ENCODE results near the gene KRT73. TPM values are rescaled to one million over a fixed set of nuclear protein-coding genes. Genes with fewer than 3 reads are reported as not detected.

The KRT73 gene
- total RNA-seq, 4 donors from 2014 or later = 3.0 to 15.3 (median 6.0) TPM

GRCh38 chr12:52591521-52591920 lies 26.8 kb downstream of the KRT73 start:
- TF ChIP-seq, protein P1, sequence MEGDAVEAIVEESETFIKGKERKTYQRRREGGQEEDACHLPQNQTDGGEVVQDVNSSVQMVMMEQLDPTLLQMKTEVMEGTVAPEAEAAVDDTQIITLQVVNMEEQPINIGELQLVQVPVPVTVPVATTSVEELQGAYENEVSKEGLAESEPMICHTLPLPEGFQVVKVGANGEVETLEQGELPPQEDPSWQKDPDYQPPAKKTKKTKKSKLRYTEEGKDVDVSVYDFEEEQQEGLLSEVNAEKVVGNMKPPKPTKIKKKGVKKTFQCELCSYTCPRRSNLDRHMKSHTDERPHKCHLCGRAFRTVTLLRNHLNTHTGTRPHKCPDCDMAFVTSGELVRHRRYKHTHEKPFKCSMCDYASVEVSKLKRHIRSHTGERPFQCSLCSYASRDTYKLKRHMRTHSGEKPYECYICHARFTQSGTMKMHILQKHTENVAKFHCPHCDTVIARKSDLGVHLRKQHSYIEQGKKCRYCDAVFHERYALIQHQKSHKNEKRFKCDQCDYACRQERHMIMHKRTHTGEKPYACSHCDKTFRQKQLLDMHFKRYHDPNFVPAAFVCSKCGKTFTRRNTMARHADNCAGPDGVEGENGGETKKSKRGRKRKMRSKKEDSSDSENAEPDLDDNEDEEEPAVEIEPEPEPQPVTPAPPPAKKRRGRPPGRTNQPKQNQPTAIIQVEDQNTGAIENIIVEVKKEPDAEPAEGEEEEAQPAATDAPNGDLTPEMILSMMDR (IDR thresholded peaks at IDR 0.05) = no peak
- no peak for TF ChIP-seq POLR2A (IDR thresholded peaks at IDR 0.05)
- DNase-seq (ENCODE audit: low spot score in 2 of 2) = no peak
- H3K4me3 ChIP-seq (ENCODE audit: low read depth, poor library complexity, severe bottlenecking) = no peak overlapping the region
- 90 to 92% methylated on average over 11 of the region's 11 CpGs for WGBS, 2 donors
- intact Hi-C loops (cut with DNase I; ENCODE audit: low total_unique reads) = no loop called here

DNA sequence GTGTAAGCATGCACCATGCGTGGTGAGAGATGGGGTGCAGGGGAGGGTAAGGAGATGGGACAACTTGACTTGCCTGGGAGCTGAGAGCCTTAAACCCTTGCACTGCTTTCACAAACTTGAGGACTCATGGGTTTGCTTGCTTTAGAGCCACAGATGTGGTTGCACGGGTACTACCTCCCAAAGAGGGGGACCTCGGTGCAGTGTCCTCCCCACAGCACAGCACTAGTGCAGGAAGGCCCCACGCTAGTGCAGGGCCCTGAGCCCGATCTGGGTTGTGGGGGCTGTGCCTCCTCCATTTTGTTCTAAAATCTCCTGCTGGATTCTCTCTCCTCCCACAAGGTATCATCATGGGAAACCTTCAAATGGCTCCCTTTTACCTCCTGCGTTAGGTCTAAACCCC lies 28.3 kb downstream of the KRT73 start:
- no peak for DNase-seq (ENCODE audit: low spot score in 2 of 2)
- no peak overlapping the region for H3K4me3 ChIP-seq (ENCODE audit: low read depth, poor library complexity, severe bottlenecking)
- WGBS, 2 donors = 95 to 96% methylated on average over 6 of the region's 6 CpGs
- TF ChIP-seq, protein P1 (IDR thresholded peaks at IDR 0.05) = no peak
- TF ChIP-seq POLR2A (IDR thresholded peaks at IDR 0.05) = no peak
- intact Hi-C loops (cut with DNase I; ENCODE audit: low total_unique reads) = no loop called here

DNA sequence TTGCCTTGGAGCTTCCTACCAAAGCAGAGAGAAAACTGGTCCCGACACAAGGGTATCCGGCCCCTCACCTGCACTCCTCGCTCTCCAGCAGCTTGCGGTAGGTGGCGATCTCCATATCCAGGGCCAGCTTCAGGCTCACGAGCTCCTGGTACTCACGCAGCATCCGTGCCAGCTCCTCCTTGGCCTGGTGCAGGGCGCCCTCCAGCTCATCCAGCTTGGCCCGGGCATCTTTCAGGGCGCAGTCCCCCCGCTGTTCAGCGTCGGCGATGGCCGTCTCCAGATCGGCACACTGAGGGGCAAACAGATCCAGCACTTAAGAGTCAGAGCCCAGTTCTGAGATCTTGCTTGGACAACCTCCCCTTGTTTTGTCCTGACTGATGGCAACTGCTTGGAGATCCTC lies 30.8 kb downstream of the KRT73 start:
- TF ChIP-seq, protein P1 (IDR thresholded peaks at IDR 0.05) = no peak
- no peak for TF ChIP-seq POLR2A (IDR thresholded peaks at IDR 0.05)
- DNase-seq (ENCODE audit: low spot score in 2 of 2) = peak in 1 of 2 donors; percentile 70
- H3K4me3 ChIP-seq (ENCODE audit: low read depth, poor library complexity, severe bottlenecking) = no peak overlapping the region
- intact Hi-C loops (cut with DNase I; ENCODE audit: low total_unique reads) = no loop called here
- 88 to 91% methylated on average over 15 to 17 of the region's 17 CpGs for WGBS, 2 donors

DNA sequence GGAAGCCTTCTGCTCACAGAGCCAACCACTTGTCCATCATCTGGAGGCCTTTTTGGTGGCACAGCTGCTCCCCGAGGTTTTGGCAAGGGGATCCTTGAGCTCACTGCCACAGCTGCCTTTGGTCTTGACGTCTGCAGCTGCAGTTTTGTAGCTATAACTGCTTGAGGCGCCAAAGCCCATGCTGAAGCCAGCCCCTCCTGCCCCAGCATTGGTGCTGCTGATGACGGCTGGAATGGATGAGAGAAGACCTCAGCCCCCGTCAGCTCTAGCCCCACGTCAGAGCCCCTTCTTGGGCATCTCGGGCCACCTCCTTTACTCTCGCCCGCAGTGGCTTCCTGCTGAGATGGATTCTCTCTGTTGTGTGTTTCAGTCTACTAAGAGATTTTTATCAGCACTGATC lies 32.4 kb downstream of the KRT73 start:
- no peak overlapping the region for H3K4me3 ChIP-seq (ENCODE audit: low read depth, poor library complexity, severe bottlenecking)
- TF ChIP-seq POLR2A (IDR thresholded peaks at IDR 0.05) = no peak
- TF ChIP-seq, protein P1 (IDR thresholded peaks at IDR 0.05) = no peak
- WGBS, 2 donors = 71 to 83% methylated on average over 9 of the region's 9 CpGs
- DNase-seq (ENCODE audit: low spot score in 2 of 2) = peak in 1 of 2 donors; percentile 79
- intact Hi-C loops (cut with DNase I; ENCODE audit: low total_unique reads) = no loop called here

GRCh38 chr12:52585066-52585465 lies 33.3 kb downstream of the KRT73 start:
- intact Hi-C loops (cut with DNase I; ENCODE audit: low total_unique reads) = no loop called here
- peak in 1 of 2 donors; percentile 67 for DNase-seq (ENCODE audit: low spot score in 2 of 2)
- TF ChIP-seq, protein P1 (IDR thresholded peaks at IDR 0.05) = no peak
- TF ChIP-seq POLR2A (IDR thresholded peaks at IDR 0.05) = no peak
- 82 to 95% methylated on average over 3 of the region's 3 CpGs for WGBS, 2 donors
- no peak overlapping the region for H3K4me3 ChIP-seq (ENCODE audit: low read depth, poor library complexity, severe bottlenecking)

DNA sequence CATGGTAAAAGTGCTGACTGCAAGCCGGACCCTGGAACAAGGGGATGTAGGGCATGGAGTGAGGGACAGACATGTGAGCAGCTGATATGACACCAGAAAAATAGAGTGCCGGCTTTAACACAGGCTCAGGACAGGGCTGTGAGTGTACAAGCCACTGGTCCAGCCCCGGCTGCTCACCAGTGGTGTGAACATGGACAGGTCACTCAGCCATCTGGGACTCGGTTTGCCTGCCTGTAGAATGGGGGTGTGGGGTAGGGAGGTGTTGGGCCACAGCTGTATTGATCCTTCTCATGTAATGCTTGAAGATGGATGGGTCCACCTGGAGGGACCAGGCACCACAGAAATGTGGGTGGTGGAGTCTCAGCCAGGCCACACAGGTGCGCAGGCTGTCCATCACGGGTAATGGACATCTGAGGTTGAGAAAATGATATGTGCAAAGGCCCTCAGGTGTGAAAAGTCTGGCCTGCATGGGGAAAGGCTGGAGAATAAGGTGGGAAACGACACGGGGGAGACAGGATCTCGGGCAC lies 34.1 kb downstream of the KRT73 start:
- 94% methylated on average over 9 of the region's 9 CpGs for WGBS, 2 donors
- no peak overlapping the region for H3K4me3 ChIP-seq (ENCODE audit: low read depth, poor library complexity, severe bottlenecking)
- TF ChIP-seq POLR2A (IDR thresholded peaks at IDR 0.05) = no peak
- TF ChIP-seq, protein P1 (IDR thresholded peaks at IDR 0.05) = no peak
- peak in 1 of 2 donors; percentile 61 for DNase-seq (ENCODE audit: low spot score in 2 of 2)
- intact Hi-C loops (cut with DNase I; ENCODE audit: low total_unique reads) = loop anchor here (5.0 kb wide), 1 partner anchor 298 kb away; no protein-coding TSS in a partner anchor
